HepG2 (cell line): Measurements from ENCODE around the gene PSMG4. TPM values are rescaled to one million over a fixed set of nuclear protein-coding genes. Genes with fewer than 3 reads are reported as not detected.

ENCODE experiments used
- ATF7 ChIP-seq, 2 experiments: fragments of 450-650 bp in 1 of 2; sonication (generic) in 1 of 2; formaldehyde crosslinking in 1 of 2; IDR thresholded peaks; 2 replicates each; pipeline versions ENCODE4 v1.4.0 to v1.6.1; 2016 to 2020; ENCODE audit warnings: antibody characterized with exemption in 1 of 2, mild to moderate bottlenecking in 1 of 2, missing genetic modification reagents in 1 of 2
- CREB1 ChIP-seq, 2 experiments: fragments of 450-650 bp in 1 of 2; IDR thresholded peaks; 2 replicates each; pipeline ENCODE4 v1.6.1; 2016 to 2017; ENCODE audit warnings: control low read depth in 1 of 2, mild to moderate bottlenecking in 1 of 2, missing compliant biosample characterization in 1 of 2, missing genetic modification characterization in 1 of 2
- MYC ChIP-seq: sonication (generic); formaldehyde crosslinking; IDR thresholded peaks from 2 replicates; pipeline ENCODE4 v1.9.0; 2021; ENCODE audit warnings: missing genetic modification reagents, borderline replicate concordance
- PRDM10 ChIP-seq: sonication (generic); formaldehyde crosslinking; IDR thresholded peaks from 2 replicates; pipeline ENCODE4 v1.4.0; 2020; ENCODE audit warnings: low read depth, missing genetic modification reagents
- PRPF4 ChIP-seq: fragments of 200-400 bp; formaldehyde crosslinking; IDR thresholded peaks from 2 replicates; pipeline ENCODE4 v1.6.1; 2016; ENCODE audit warnings: low read length, low read depth; ENCODE audit not compliant: poor library complexity, severe bottlenecking
- SNRNP70 ChIP-seq: fragments of 200-400 bp; formaldehyde crosslinking; IDR thresholded peaks from 2 replicates; pipeline ENCODE4 v1.6.1; 2017; ENCODE audit warnings: mild to moderate bottlenecking, low read depth, low read length, moderate library complexity
- SRSF1 ChIP-seq: fragments of 200-400 bp; formaldehyde crosslinking; optimal IDR thresholded peaks from 2 replicates; pipeline ENCODE3; 2017; ENCODE audit warnings: mild to moderate bottlenecking, low read depth, low read length, moderate library complexity
- ZBTB40 ChIP-seq, 2 experiments: fragments of 450-650 bp in 1 of 2; sonication (generic) in 1 of 2; formaldehyde crosslinking in 1 of 2; IDR thresholded peaks; 2 replicates each; pipeline versions ENCODE4 v1.6.1 to v1.8.0; 2016 to 2022; ENCODE audit warnings: antibody characterized with exemption in 1 of 2, mild to moderate bottlenecking in 1 of 2, missing genetic modification reagents in 1 of 2
- ZBTB7A ChIP-seq: sonication (generic); formaldehyde crosslinking; IDR thresholded peaks from 2 replicates; pipeline ENCODE4 v1.8.0; 2022; ENCODE audit warnings: mild to moderate bottlenecking, missing genetic modification reagents
- ZFAT ChIP-seq: sonication (generic); formaldehyde crosslinking; conservative IDR thresholded peaks from 2 replicates; pipeline ENCODE4 v1.8.1; 2023; ENCODE audit warnings: missing genetic modification reagents, inconsistent platforms
- ZFP1 ChIP-seq: IDR thresholded peaks from 2 replicates; pipeline ENCODE4 v1.6.1; 2016
- ZMYM2 ChIP-seq: sonication (generic); formaldehyde crosslinking; IDR thresholded peaks from 2 replicates; pipeline ENCODE4 v1.8.0; 2022; ENCODE audit warnings: mild to moderate bottlenecking, missing genetic modification reagents
- ZNF143 ChIP-seq: sonication (generic); formaldehyde crosslinking; IDR thresholded peaks from 2 replicates; pipeline ENCODE4 v1.4.0; 2020; ENCODE audit warnings: missing genetic modification reagents
- ZNF207 ChIP-seq: fragments of 450-650 bp; IDR thresholded peaks from 2 replicates; pipeline ENCODE4 v1.6.1; 2016; ENCODE audit warnings: antibody characterized with exemption, borderline replicate concordance
- ZNF557 ChIP-seq: sonication (generic); formaldehyde crosslinking; IDR thresholded peaks from 2 replicates; pipeline ENCODE4 v1.4.0; 2020; ENCODE audit warnings: missing genetic modification reagents
- ZNF83 ChIP-seq: sonication (generic); formaldehyde crosslinking; IDR thresholded peaks from 2 replicates; pipeline ENCODE4 v1.4.0; 2020; ENCODE audit warnings: missing genetic modification reagents, mild to moderate bottlenecking, borderline replicate concordance
- polyA plus RNA-seq, 8 experiments: library from polyadenylated mRNA; depleted of rRNA in 3 of 8; stranded (reverse) in 7 of 8; unstranded in 1 of 8; fragments of >200 nt; fragmentation: Illumina TruSeq in 4 of 8; extraction: Trizol in 4 of 8; gene quantifications; 2 replicates each; pipeline versions ENCODE4 v1.2.1 to v1.2.3, GENCODE V29; 2011 to 2016; ENCODE audit warnings: low read depth in 4 of 8, missing spikeins in 1 of 8, mixed read lengths in 1 of 8; ENCODE audit not compliant: insufficient read depth in 1 of 8
- total RNA-seq, 5 experiments: library from RNA; depleted of rRNA; stranded (reverse); fragments of >200 nt; fragmentation: Illumina TruSeq; extraction: Trizol; gene quantifications; 2 replicates each; pipeline ENCODE4 v1.2.3, GENCODE V29; 2016; ENCODE audit warnings: low read depth in 1 of 5

The PSMG4 gene
- total and polyA plus RNA-seq, 2 of the 13 experiments (the other 11 are each of a cell fraction or from before 2014, with no cell fraction given), result 28.5 to 32.8 TPM

- TF ChIP-seq ZBTB40 (IDR thresholded peaks at IDR 0.05) (no peak), ZBTB40 (CRISPR knock-in tag; IDR thresholded peaks at IDR 0.05) (no peak), ZMYM2 (CRISPR knock-in tag) (no peak), PRPF4 (no peak), CREB1 (IDR thresholded peaks at IDR 0.05) (0 out of 2 replicates have a peak, but pooled peaks have one; percentile 4), CREB1 (CRISPR knock-in tag; IDR thresholded peaks at IDR 0.05) (no peak), SNRNP70 (no peak), ZFP1 (CRISPR knock-in tag) (peak; percentile 100), ZNF143 (CRISPR knock-in tag) (no peak), ZNF557 (CRISPR knock-in tag) (no peak), SRSF1 (no peak), PRDM10 (no peak), ATF7 (IDR thresholded peaks at IDR 0.05) (peak; percentile 47), ATF7 (CRISPR knock-in tag; IDR thresholded peaks at IDR 0.05) (no peak), MYC (no peak), ZFAT (CRISPR knock-in tag) (no peak), ZBTB7A (no peak), ZNF83 (CRISPR knock-in tag) (no peak), ZNF207 (no peak)
Measured at GRCh38 chr6:3244003-3244831, 14.5 kb upstream of the PSMG4 start (continued).
